ENCODE results near the gene MALAT1.
A peak's percentile ranks its signal among the peaks of the same experiment; 100 is the strongest.

Gene MALAT1

DNA sequence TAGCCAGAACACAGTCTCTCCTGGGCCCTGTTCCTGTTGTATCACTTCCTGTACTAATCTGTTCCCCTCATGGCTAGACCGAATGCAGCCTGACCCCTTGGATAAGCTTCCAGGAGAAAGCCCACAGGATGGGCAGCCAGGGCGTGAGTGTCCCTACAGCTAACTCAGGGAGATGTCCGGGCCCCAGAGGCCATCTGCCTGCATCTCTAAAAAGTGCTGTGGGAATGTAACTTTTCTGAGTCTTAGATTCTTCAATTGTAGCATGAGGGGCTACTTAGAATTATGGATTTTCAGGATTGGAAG lies 7.7 kb upstream of the MALAT1 start:
- Histone ChIP-seq H3K9ac (ENCODE audit: low read depth in 1 of 2, low read length in 2 of 2) (peak overlapping the region; percentile 48 to 79), H3K27me3 (ENCODE audit: control insufficient read depth in 1 of 2, insufficient read depth in 2 of 2, low read length in 2 of 2) (no peaks in the 10 kb centered on the region), H3K9me3 (ENCODE audit: control insufficient read depth in 1 of 2, low read length in 2 of 2) (no peaks in the 10 kb centered on the region), H3K4me1 (ENCODE audit: control insufficient read depth in 1 of 2, insufficient read depth in 2 of 2, low read length in 2 of 2) (peaks cover 68 to 73% of the 10 kb centered on the region in 2 donors), H3K4me3 (ENCODE audit: low read depth in 1 of 2, low read length in 2 of 2) (no peak overlapping the region), H3K27ac (ENCODE audit: low read depth, low read length) (peak overlapping the region; percentile 85), H3K36me3 (ENCODE audit: control insufficient read depth in 1 of 2, insufficient read depth in 2 of 2, low read length in 2 of 2) (no peaks in the 10 kb centered on the region)

DNA sequence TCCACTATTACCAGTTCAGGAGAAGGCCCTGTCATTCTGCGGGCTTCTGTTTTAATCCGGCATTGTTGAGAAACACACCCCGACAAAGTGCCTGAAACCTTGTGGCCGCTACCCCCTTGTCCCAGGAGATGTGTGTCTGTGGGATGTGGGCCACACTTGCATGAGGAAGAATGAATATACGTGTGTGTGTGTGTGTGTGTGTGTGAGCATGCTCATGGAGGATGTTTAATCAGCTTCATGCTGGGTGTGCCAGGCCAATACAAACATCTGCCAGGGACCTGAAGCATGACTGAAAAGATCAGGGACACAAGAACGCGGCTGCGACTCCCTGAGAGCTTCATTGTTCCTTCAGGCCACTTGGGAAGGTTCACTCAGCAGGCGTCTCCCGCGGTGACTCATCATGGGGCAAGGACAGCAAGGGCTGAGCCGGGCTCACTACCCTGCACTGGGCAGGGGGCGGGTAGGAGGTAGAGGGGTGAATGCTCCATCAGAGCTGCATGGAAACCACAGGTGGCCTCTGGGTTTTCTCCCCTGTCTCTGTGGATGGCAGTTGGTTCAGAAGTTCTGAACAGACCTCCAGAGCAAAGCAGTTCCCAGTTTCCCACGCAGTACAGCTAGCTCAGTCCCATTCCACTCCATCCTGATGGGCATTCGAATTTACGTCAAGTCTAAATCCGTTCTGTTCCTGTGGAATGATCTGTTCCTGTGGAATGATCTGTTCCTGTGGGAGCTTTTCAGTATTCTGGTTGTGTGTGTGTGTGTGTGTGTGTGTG lies 7.0 kb upstream of the MALAT1 start:
- H3K36me3 ChIP-seq (ENCODE audit: control insufficient read depth in 1 of 2, insufficient read depth in 2 of 2, low read length in 2 of 2) = no peaks in the 10 kb centered on the region
- H3K9ac ChIP-seq (ENCODE audit: low read depth in 1 of 2, low read length in 2 of 2) = peak overlapping the region; percentile 48 to 79
- H3K27me3 ChIP-seq (ENCODE audit: control insufficient read depth in 1 of 2, insufficient read depth in 2 of 2, low read length in 2 of 2) = no peaks in the 10 kb centered on the region
- peak overlapping the region; percentile 85 for H3K27ac ChIP-seq (ENCODE audit: low read depth, low read length)
- H3K4me3 ChIP-seq (ENCODE audit: low read depth in 1 of 2, low read length in 2 of 2) = no peak overlapping the region
- no peaks in the 10 kb centered on the region for H3K9me3 ChIP-seq (ENCODE audit: control insufficient read depth in 1 of 2, low read length in 2 of 2)
- H3K4me1 ChIP-seq (ENCODE audit: control insufficient read depth in 1 of 2, insufficient read depth in 2 of 2, low read length in 2 of 2) = peaks cover 74 to 80% of the 10 kb centered on the region in 2 donors

DNA sequence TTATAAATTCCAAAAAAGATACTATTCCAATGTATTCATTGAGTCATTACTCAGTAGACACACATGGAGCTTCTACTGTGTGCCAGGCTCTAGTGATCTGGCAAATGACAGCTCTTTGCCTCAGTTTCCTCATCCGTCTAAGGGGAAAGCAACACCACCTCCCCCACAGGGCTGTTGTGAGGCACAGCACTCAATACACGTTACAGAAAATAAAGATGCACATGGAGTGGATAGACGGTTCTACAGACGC lies 6.5 kb upstream of the MALAT1 start:
- Histone ChIP-seq H3K27me3 (ENCODE audit: control insufficient read depth in 1 of 2, insufficient read depth in 2 of 2, low read length in 2 of 2) (no peaks in the 10 kb centered on the region), H3K4me1 (ENCODE audit: control insufficient read depth in 1 of 2, insufficient read depth in 2 of 2, low read length in 2 of 2) (peaks cover 79 to 84% of the 10 kb centered on the region in 2 donors)

DNA sequence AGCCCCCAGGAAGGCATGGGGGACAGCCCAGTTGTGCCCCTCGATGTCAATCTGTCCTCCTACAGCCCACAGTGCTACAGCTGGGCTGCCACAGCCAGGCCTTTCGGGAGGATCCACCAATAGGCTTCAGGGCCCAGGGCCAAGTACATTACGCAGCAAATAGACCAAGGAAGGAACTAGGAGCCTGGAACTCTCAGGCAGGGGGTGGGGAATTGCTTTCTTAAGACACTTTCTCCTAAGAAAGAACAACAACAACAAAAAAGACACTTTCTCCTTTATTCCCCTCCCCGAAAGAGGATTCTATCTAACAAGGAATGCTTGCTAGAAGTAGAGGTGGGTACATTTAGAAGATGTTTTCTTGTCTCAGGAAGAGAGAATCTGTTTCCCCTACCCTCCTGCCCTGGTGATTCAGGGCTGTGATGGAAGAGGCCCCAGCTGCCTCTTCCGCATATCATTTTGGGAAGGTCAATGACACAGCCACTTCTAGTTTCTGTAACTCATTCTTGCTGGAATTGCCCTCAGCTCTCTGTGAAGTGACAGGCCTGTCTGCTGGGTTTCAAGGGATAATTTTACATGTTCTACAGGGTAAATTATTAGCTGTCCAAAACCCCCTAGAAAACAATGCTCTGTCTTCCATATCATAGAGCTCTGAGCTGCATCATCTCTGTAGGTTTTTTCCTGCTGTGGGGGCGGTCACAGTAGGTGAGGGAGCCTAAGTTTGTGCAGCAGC lies 6.0 kb upstream of the MALAT1 start:
- Histone ChIP-seq H3K4me1 (ENCODE audit: control insufficient read depth in 1 of 2, insufficient read depth in 2 of 2, low read length in 2 of 2) (peaks cover 77 to 83% of the 10 kb centered on the region in 2 donors), H3K4me3 (ENCODE audit: low read depth in 1 of 2, low read length in 2 of 2) (peak overlapping the region in 1 of 2 donors; percentile 16), H3K9me3 (ENCODE audit: control insufficient read depth in 1 of 2, low read length in 2 of 2) (no peaks in the 10 kb centered on the region), H3K36me3 (ENCODE audit: control insufficient read depth in 1 of 2, insufficient read depth in 2 of 2, low read length in 2 of 2) (no peaks in the 10 kb centered on the region), H3K27ac (ENCODE audit: low read depth, low read length) (peak overlapping the region; percentile 85), H3K9ac (ENCODE audit: low read depth in 1 of 2, low read length in 2 of 2) (peak overlapping the region; percentile 48 to 79), H3K27me3 (ENCODE audit: control insufficient read depth in 1 of 2, insufficient read depth in 2 of 2, low read length in 2 of 2) (no peaks in the 10 kb centered on the region)

More for the DNA sequence above, 6.5 kb upstream of the MALAT1 start:
- H3K27ac ChIP-seq (ENCODE audit: low read depth, low read length) = peak overlapping the region; percentile 85
- no peak overlapping the region for H3K4me3 ChIP-seq (ENCODE audit: low read depth in 1 of 2, low read length in 2 of 2)
- no peaks in the 10 kb centered on the region for H3K36me3 ChIP-seq (ENCODE audit: control insufficient read depth in 1 of 2, insufficient read depth in 2 of 2, low read length in 2 of 2)
- H3K9me3 ChIP-seq (ENCODE audit: control insufficient read depth in 1 of 2, low read length in 2 of 2) = no peaks in the 10 kb centered on the region
- peak overlapping the region; percentile 48 to 79 for H3K9ac ChIP-seq (ENCODE audit: low read depth in 1 of 2, low read length in 2 of 2)

DNA sequence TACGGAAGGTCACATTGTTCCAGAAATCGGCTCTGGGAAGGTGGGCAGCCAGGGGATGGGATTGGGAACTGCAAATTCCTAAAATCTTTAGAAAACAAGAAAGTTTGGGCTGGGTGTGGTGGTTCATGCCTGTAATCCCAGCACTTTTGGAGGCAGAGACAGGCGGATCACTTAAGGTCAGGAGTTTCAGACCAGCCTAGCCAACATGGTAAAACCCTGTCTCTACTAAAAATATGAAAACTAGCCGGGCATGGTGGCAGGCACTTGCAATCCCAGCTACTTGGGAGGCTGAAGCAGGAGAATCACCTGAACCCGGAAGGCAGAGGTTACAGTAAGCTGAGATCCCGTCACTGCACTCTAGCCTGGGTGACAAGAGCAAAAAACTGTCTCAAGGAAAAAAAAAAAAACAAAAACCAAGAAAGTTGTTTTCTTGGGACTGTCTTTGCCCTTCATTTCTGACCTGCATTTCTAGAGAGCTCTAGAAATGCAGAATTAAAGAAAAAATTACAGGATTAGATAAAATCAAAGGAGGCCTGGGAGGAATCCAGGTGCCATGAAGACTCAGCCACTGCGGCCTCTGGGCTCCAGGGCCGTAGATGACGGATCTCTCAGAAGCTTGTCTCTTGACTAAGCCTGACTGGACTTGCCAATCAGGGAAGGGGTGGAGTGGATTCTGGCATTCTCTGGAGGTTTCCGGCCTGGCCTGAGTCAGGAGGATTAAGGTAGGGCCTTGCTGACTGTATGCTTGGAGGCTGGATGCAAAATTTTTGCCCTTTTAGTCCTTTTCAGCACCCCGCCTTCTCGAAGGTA lies 5.3 kb upstream of the MALAT1 start:
- Histone ChIP-seq H3K9ac (ENCODE audit: low read depth in 1 of 2, low read length in 2 of 2) (peak overlapping the region; percentile 48 to 79), H3K27ac (ENCODE audit: low read depth, low read length) (peak overlapping the region; percentile 85), H3K27me3 (ENCODE audit: control insufficient read depth in 1 of 2, insufficient read depth in 2 of 2, low read length in 2 of 2) (no peaks in the 10 kb centered on the region), H3K36me3 (ENCODE audit: control insufficient read depth in 1 of 2, insufficient read depth in 2 of 2, low read length in 2 of 2) (no peaks in the 10 kb centered on the region), H3K4me3 (ENCODE audit: low read depth in 1 of 2, low read length in 2 of 2) (no peak overlapping the region), H3K9me3 (ENCODE audit: control insufficient read depth in 1 of 2, low read length in 2 of 2) (no peaks in the 10 kb centered on the region), H3K4me1 (ENCODE audit: control insufficient read depth in 1 of 2, insufficient read depth in 2 of 2, low read length in 2 of 2) (peaks cover 69 to 75% of the 10 kb centered on the region in 2 donors)

DNA sequence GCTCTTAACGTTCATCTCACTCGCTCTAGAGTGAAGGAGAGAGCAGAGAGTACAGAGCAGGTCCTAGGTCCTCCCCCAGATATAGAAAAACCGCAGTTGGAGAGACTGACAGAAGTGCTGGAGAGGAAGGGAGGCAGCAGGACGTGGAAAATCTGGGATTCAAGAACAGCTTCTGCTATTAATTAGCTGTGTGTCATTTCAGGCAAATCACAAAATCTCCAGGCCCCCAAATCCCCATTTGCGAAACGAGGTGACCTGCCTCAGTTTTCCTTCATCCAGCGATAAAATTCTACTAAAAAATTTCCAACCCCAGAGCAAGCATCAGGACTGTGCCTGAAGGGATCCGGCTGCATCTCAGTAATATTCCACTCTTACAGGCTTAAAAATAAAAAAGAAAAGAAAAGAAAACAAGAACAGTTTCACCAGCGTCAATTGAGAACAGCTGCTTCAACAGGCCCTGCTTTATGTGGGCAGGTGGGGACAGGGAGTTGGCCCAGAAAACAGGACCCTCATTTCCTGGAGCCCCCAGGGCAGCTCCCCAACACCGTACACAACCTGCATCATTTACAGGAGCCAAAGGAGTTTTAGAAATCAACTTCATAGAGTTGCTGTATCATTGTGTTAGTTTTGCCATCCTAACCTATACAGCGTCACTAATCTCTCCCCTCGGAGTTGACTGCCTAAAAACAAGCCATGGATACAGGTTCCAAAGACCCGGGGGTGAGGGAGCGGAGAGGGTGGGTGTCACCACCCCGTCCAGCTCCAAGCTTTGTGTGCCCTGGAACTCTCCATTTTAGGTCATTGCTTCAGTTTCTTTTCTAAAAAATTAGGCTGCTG lies 2.3 kb upstream of the MALAT1 start:
- Histone ChIP-seq H3K36me3 (ENCODE audit: control insufficient read depth in 1 of 2, insufficient read depth in 2 of 2, low read length in 2 of 2) (peaks cover 11 to 16% of the 10 kb centered on the region in 2 donors), H3K27ac (ENCODE audit: low read depth, low read length) (peak overlapping the region; percentile 92), H3K4me3 (ENCODE audit: low read depth in 1 of 2, low read length in 2 of 2) (peak overlapping the region; percentile 50 to 59), H3K27me3 (ENCODE audit: control insufficient read depth in 1 of 2, insufficient read depth in 2 of 2, low read length in 2 of 2) (no peaks in the 10 kb centered on the region), H3K9me3 (ENCODE audit: control insufficient read depth in 1 of 2, low read length in 2 of 2) (no peaks in the 10 kb centered on the region), H3K9ac (ENCODE audit: low read depth in 1 of 2, low read length in 2 of 2) (peak overlapping the region; percentile 69 to 89), H3K4me1 (ENCODE audit: control insufficient read depth in 1 of 2, insufficient read depth in 2 of 2, low read length in 2 of 2) (peaks cover 41 to 46% of the 10 kb centered on the region in 2 donors)

DNA sequence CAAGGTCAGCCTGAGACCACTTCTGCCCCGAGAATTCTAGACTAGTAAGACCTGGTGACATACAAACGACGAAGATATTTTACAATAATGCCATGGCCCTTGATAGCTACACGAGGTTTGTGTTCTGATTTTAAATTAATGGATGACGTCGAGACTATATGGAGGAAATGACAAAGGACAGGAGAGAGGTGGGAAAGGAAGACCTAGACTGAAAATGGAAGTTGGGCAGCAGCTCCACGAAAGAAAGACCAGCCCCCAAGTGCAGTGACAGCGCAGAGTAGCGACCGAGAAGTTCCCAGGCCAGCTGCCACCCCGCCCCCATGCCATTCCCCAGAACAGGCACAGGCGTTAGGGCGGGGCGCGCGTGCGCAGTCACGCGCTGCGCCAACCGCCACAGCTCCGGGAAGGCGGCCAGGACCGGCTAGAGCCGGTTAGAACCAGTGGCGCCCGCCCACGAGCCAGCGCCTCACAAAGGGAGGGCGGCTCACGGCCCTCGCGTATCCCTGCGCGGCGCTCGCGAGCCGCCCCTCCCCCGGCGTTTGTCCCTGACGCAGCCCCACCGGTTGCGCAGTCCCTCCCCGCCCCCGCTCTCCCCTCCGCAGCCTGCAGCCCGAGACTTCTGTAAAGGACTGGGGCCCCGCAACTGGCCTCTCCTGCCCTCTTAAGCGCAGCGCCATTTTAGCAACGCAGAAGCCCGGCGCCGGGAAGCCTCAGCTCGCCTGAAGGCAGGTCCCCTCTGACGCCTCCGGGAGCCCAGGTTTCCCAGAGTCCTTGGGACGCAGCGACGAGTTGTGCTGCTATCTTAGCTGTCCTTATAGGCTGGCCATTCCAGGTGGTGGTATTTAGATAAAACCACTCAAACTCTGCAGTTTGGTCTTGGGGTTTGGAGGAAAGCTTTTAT lies 1.5 kb upstream of the MALAT1 start:
- no peaks in the 10 kb centered on the region for H3K9me3 ChIP-seq (ENCODE audit: control insufficient read depth in 1 of 2, low read length in 2 of 2)
- H3K27ac ChIP-seq (ENCODE audit: low read depth, low read length) = peak overlapping the region; percentile 97
- peaks cover 19 to 24% of the 10 kb centered on the region in 2 donors for H3K36me3 ChIP-seq (ENCODE audit: control insufficient read depth in 1 of 2, insufficient read depth in 2 of 2, low read length in 2 of 2)
- H3K4me1 ChIP-seq (ENCODE audit: control insufficient read depth in 1 of 2, insufficient read depth in 2 of 2, low read length in 2 of 2) = peaks cover 32 to 37% of the 10 kb centered on the region in 2 donors
- H3K27me3 ChIP-seq (ENCODE audit: control insufficient read depth in 1 of 2, insufficient read depth in 2 of 2, low read length in 2 of 2) = no peaks in the 10 kb centered on the region
- peak overlapping the region; percentile 86 to 100 for H3K9ac ChIP-seq (ENCODE audit: low read depth in 1 of 2, low read length in 2 of 2)
- H3K4me3 ChIP-seq (ENCODE audit: low read depth in 1 of 2, low read length in 2 of 2) = peak overlapping the region; percentile 91 to 99

DNA sequence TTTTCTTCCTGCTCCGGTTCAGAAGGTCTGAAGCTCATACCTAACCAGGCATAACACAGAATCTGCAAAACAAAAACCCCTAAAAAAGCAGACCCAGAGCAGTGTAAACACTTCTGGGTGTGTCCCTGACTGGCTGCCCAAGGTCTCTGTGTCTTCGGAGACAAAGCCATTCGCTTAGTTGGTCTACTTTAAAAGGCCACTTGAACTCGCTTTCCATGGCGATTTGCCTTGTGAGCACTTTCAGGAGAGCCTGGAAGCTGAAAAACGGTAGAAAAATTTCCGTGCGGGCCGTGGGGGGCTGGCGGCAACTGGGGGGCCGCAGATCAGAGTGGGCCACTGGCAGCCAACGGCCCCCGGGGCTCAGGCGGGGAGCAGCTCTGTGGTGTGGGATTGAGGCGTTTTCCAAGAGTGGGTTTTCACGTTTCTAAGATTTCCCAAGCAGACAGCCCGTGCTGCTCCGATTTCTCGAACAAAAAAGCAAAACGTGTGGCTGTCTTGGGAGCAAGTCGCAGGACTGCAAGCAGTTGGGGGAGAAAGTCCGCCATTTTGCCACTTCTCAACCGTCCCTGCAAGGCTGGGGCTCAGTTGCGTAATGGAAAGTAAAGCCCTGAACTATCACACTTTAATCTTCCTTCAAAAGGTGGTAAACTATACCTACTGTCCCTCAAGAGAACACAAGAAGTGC lies 661 bp upstream of the MALAT1 start:
- peaks cover 24 to 30% of the 10 kb centered on the region in 2 donors for H3K4me1 ChIP-seq (ENCODE audit: control insufficient read depth in 1 of 2, insufficient read depth in 2 of 2, low read length in 2 of 2)
- H3K36me3 ChIP-seq (ENCODE audit: control insufficient read depth in 1 of 2, insufficient read depth in 2 of 2, low read length in 2 of 2) = peaks cover 26 to 32% of the 10 kb centered on the region in 2 donors
- peak overlapping the region; percentile 91 to 99 for H3K4me3 ChIP-seq (ENCODE audit: low read depth in 1 of 2, low read length in 2 of 2)
- H3K27me3 ChIP-seq (ENCODE audit: control insufficient read depth in 1 of 2, insufficient read depth in 2 of 2, low read length in 2 of 2) = no peaks in the 10 kb centered on the region
- H3K9ac ChIP-seq (ENCODE audit: low read depth in 1 of 2, low read length in 2 of 2) = peak overlapping the region; percentile 86 to 100
- H3K9me3 ChIP-seq (ENCODE audit: control insufficient read depth in 1 of 2, low read length in 2 of 2) = no peaks in the 10 kb centered on the region
- peak overlapping the region; percentile 97 for H3K27ac ChIP-seq (ENCODE audit: low read depth, low read length)

DNA sequence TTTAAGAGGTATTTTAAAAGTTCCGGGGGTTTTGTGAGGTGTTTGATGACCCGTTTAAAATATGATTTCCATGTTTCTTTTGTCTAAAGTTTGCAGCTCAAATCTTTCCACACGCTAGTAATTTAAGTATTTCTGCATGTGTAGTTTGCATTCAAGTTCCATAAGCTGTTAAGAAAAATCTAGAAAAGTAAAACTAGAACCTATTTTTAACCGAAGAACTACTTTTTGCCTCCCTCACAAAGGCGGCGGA lies 193 bp upstream of the MALAT1 start:
- peak overlapping the region; percentile 86 to 100 for H3K9ac ChIP-seq (ENCODE audit: low read depth in 1 of 2, low read length in 2 of 2)
- H3K27me3 ChIP-seq (ENCODE audit: control insufficient read depth in 1 of 2, insufficient read depth in 2 of 2, low read length in 2 of 2) = no peaks in the 10 kb centered on the region
- no peaks in the 10 kb centered on the region for H3K9me3 ChIP-seq (ENCODE audit: control insufficient read depth in 1 of 2, low read length in 2 of 2)
- H3K27ac ChIP-seq (ENCODE audit: low read depth, low read length) = peak overlapping the region; percentile 97
- H3K4me1 ChIP-seq (ENCODE audit: control insufficient read depth in 1 of 2, insufficient read depth in 2 of 2, low read length in 2 of 2) = peaks cover 19 to 25% of the 10 kb centered on the region in 2 donors
- H3K36me3 ChIP-seq (ENCODE audit: control insufficient read depth in 1 of 2, insufficient read depth in 2 of 2, low read length in 2 of 2) = peaks cover 30 to 36% of the 10 kb centered on the region in 2 donors
- H3K4me3 ChIP-seq (ENCODE audit: low read depth in 1 of 2, low read length in 2 of 2) = peak overlapping the region; percentile 91 to 99
